CD1c-positive myeloid dendritic cell (primary cell): ENCODE data around the gene TMEM121.
A peak's percentile ranks its signal among the peaks of the same experiment; 100 is the strongest.

Source experiments
- DNase-seq: peaks from one replicate; pipeline ENCODE4 v3.0.0-alpha.2; 2016; ENCODE audit errors: extremely low spot score

TMEM121 gene

DNA sequence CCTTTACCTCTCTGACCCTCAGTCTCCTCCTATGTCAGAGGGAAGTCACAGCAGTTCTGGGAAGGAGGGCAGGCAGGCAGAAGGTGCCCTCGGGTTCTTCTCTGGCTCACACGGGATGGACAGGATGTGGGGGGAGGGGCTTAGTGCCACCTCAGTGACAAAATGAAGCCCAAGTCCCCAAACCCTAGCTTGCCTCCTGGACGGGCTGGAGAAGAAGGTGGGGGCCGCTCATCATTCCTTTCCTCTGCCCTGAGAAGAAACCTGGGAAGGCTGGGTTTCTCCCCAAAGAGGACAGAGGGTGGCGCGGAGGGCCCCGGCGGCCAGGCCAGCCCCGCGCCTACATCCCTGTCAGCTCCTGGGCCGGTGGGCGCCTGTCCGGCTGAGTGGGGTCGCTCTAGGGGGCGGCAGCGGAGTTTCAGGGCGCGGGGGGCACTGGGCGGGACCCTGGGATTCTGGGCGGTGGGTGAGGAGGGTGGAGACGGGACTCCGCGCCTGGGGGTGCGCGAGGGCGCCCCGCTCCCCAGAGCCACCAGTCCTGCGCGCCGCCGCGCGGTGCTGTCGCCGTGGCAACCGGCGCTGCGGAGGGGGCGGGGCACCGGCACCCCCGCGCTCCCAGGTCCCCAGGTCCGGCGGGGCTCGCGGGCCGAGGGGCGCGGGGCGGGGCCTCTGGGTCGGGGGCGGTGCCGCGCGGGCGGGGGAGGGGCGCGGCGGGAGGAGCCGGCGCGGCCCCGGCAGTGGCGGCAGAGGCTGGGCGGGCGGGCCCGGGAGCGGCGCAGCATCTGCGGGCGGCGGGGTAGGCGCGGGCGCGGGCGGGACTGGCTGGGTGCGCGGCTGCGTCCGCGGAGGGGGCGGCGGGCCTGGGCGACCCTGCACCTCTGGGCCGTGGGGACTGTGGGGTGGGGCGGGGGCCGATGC is at the start of gene TMEM121:
Gene TMEM121 (plus strand): TSS at position 723 of the 915 bp plus-strand sequence. CDS start 2,252 bp downstream, outside the sequence.
- DNase-seq, result no peak

GRCh38 chr14:105476831-105477659 is 49.3 kb upstream of the TMEM121 start:
- no peak for DNase-seq

DNA sequence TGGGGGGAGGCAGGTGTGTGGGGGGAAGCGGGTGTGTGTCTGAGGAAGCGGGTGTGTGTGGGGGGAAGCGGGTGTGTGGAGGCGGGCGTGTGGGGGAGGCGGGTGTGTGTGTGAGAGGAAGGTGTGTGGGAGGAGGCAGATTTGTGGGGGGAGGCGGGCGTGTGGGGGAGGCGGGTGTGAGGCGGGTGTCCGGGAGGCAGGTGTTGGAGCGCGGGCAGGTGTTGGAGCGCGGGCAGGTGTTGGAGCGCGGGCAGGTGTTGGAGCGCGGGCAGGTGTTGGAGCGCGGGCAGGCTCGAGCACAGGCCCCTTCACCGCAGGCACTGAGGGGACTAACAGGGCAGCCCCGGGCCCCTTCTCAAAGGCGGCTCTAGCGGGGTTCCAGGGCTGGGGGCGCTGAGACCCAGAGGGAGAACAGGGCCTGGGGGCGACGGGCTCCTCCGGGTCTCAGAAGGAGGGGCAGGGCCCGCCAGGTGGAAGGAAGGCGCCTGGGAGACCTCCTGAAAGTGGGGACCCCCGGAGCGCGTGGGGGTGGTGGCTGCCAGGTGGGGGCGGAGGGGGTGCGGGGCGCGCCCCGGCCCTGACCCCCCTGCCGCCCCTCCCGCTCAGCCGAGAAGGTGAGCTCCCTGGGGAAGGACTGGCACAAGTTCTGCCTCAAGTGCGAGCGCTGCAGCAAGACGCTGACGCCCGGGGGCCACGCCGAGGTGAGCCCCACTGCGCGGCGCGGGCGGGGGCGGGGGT is 48.6 kb upstream of the TMEM121 start:
- DNase-seq, result peak; percentile 35

DNA sequence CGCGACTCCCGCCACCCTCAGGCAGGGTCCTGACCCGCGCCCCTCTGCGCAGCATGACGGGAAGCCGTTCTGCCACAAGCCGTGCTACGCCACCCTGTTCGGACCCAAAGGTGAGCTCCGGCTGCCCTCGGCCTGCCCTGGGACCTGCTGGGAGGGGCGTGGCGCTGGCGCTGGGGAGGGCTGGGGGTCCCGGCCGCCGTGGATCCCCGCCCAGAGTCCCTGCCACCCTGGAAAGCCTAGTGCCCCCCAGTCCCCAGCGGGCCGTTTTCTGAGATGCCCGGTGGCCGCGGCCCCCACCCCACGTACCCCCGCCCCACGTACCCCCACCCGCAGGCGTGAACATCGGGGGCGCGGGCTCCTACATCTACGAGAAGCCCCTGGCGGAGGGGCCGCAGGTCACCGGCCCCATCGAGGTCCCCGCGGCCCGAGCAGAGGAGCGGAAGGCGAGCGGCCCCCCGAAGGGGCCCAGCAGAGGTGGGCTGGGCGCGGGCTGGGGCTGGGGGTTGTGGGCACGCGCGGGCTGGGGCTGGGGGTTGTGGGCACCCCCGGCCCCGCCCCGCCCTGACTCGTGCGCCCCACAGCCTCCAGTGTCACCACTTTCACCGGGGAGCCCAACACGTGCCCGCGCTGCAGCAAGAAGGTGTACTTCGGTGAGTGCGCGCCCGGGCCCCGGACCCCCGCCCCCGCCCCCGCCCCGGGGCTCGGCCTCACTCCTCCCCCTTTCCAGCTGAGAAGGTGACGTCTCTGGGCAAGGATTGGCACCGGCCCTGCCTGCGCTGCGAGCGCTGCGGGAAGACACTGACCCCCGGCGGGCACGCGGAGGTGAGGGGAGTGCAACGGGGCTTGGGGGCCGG is 47.8 kb upstream of the TMEM121 start:
- DNase-seq, result no peak

GRCh38 chr14:105479431-105480158 is 46.8 kb upstream of the TMEM121 start:
- DNase-seq, result no peak

DNA sequence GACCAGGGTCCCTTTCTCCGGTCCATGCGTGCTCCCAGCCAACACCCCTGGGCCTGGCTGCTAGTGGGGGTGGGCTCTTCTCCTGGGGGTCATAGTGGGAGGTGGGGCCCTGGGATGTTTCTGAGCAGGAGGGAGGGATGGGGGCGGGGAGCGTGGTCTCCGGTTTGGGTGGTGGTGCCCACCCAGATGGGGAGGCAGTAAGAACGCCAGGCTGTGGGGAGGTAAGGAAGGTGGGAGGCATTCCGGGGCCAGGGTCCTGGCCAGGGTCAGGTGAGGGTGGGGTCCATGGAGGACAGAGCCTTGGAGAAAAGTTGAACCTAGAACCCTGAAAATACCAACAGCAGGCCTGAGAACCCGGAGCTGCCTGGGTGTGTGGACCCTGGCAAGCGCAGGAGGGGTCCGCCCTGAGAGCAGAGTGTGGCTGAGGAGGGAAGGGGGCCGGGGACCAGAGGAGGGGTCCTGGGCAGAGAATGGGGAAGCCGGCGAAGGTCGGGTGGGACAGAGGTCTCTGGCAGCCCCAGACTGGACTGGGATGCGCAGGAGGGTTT is 46.1 kb upstream of the TMEM121 start:
- no peak for DNase-seq

GRCh38 chr14:105480807-105481801 is 45.3 kb upstream of the TMEM121 start:
- DNase-seq, result peak; percentile 92

GRCh38 chr14:105481886-105482457 is 44.4 kb upstream of the TMEM121 start:
- peak; percentile 99 for DNase-seq

GRCh38 chr14:105482486-105483110 is 43.8 kb upstream of the TMEM121 start:
- no peak for DNase-seq

- no peak for DNase-seq
These were observed 42.9 kb upstream of the TMEM121 start for GRCh38 chr14:105483300-105484068.

- DNase-seq, result peak; percentile 62
These were observed 42.0 kb upstream of the TMEM121 start for GRCh38 chr14:105484069-105484996.

GRCh38 chr14:105484997-105485393 is 41.4 kb upstream of the TMEM121 start:
- no peak for DNase-seq

GRCh38 chr14:105485739-105486162 is 40.6 kb upstream of the TMEM121 start:
- DNase-seq, result peak; percentile 50

DNA sequence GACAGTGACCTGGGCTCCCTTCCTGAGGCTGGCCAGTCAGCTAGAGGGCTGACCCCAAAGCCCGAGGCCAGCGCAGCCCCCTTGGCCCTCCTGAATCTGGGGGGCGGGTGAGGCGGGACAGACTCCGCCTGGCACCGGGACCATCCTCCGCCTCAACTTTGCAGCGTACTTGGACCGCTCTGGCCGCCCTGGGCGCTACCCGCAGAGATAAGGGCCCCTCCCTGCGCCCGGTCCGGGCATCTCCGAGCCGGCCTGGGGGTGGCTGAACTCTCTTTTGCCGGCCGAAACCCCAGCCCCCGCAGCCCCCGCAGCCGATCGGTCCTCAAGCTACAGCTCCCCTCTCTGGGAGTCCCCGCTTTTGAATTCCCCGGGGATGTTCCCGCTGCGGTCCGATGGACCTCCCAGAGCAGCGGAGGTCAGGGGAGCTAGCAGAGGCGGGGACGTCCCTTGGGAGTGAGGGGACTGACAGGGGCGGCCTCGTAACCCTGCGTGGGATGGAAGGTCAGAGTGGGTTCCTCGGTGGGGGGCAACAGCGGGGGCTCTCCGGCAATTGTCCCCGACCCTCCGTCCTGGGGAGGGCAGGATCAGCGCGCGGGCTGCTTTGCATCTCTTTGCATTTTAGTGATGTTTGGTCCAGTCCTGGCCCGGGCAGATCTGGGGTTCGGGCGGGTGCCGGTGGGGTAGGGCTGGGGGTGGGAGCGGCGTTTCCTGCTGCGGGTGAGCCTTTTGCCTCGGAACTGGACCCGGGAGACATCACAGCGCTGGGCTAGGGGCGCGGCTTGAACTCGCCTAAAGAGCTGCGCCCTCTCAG is 40.0 kb upstream of the TMEM121 start, which contains the start of gene CRIP1:
Gene CRIP1 (plus strand): TSS at position 724 of the 811 bp plus-strand sequence. CDS start 374 bp downstream, outside the sequence.
- DNase-seq, result no peak

- peak; percentile 43 for DNase-seq
These were observed 39.4 kb upstream of the TMEM121 start for GRCh38 chr14:105486974-105487448.
